Kidney (tissue), 14 donors: Measurements from ENCODE around the gene GNAT1. TPM values are rescaled to one million over a fixed set of nuclear protein-coding genes. Genes with fewer than 3 reads are reported as not detected.

Source experiments
- DNase-seq, 5 donors: peaks; one replicate each; pipeline ENCODE4 v3.0.0-alpha.2; 2013 to 2020
- FAIRE-seq: peaks from 2 replicates; lab custom pipeline; 2012; peaks lifted over from hg19 to GRCh38; lab: Jason Lieb, UNC
- H3K27ac ChIP-seq, 2 donors: one replicate each; pipeline ENCODE4 v1.7.0; 2013; ENCODE audit warnings: low read depth in 2 of 2, low read length in 2 of 2, inconsistent platforms in 1 of 2
- H3K27me3 ChIP-seq: one replicate; pipeline ENCODE4 v1.7.1; 2013; ENCODE audit warnings: low read length, inconsistent platforms; ENCODE audit not compliant: control insufficient read depth, insufficient read depth
- H3K36me3 ChIP-seq, 3 donors: one replicate each; pipeline versions ENCODE4 v1.7.0 to v1.7.1; 2013; ENCODE audit warnings: low read length in 3 of 3, control low read depth in 1 of 3, inconsistent platforms in 1 of 3; ENCODE audit not compliant: insufficient read depth in 3 of 3, control insufficient read depth in 2 of 3
- H3K4me1 ChIP-seq, 3 donors: one replicate each; pipeline versions ENCODE4 v1.7.0 to v1.7.1; 2013; ENCODE audit warnings: low read length in 3 of 3, inconsistent platforms in 1 of 3, low read depth in 1 of 3; ENCODE audit not compliant: control insufficient read depth in 2 of 3, insufficient read depth in 2 of 3
- H3K4me3 ChIP-seq, 3 donors: one replicate each; pipeline versions ENCODE4 v1.7.0 to v1.8.1; 2013; ENCODE audit warnings: low read length in 3 of 3, control low read depth in 1 of 3, inconsistent platforms in 1 of 3
- H3K9ac ChIP-seq, 3 donors: one replicate each; pipeline versions ENCODE4 v1.7.0 to v1.7.1; 2013; ENCODE audit warnings: low read length in 3 of 3, control low read depth in 1 of 3, inconsistent platforms in 1 of 3
- H3K9me3 ChIP-seq, 3 donors: one replicate each; pipeline versions ENCODE4 v1.7.0 to v1.7.1; 2013; ENCODE audit warnings: low read length in 3 of 3, control low read depth in 1 of 3, inconsistent platforms in 1 of 3; ENCODE audit not compliant: control insufficient read depth in 2 of 3, insufficient read depth in 1 of 3
- CTCF ChIP-seq: IDR thresholded peaks from 3 replicates; pipeline ENCODE4 v1.5.1; 2012; ENCODE audit warnings: mild to moderate bottlenecking, moderate library complexity, borderline replicate concordance; ENCODE audit not compliant: insufficient read depth; ENCODE audit errors: extremely low read depth
- intact Hi-C: fragments of 100-400 bp; cut with DNase I; formaldehyde crosslinking; loops from one replicate; pipeline ENCODE4 v1.11.1; 2022
- polyA plus RNA-seq: library from polyadenylated mRNA; stranded (reverse); fragments of 350-450 nt; fragmentation: Illumina TruSeq; extraction: RNeasy Lipid Tissue Mini Kit (QIAGEN cat#74804); gene quantifications from one replicate; pipeline ENCODE4 v1.2.3, GENCODE V29; 2014; ENCODE audit warnings: low read depth, low replicate concordance; ENCODE audit not compliant: insufficient read depth
- total RNA-seq: library from RNA; stranded (reverse); fragmentation: NEBNext Ultra II Directional; extraction: Animal tissue kit (Norgen Biotek cat#: 25700); gene quantifications from one replicate; pipeline ENCODE4 v1.2.1, GENCODE V29; 2021
- donor health status: control.
- donor health status: control.
- donor health status: control.
- donor health status: control.
- donor health status: control.
- donor health status: DM: yes; HTN: yes; CAD: no.
- donor health status: Normal renal cell carcinoma (clear cell type).

The GNAT1 gene
- total and polyA plus RNA-seq, 2 donors from 2014 or later: not detected

- Histone ChIP-seq H3K4me3 (peak within 1 kb of the TSS; percentile 29 to 59 (median 36)), H3K36me3 (no peaks in the 10 kb centered on the region), H3K9ac (no peak within 1 kb of the TSS), H3K9me3 (no peaks in the 10 kb centered on the region), H3K27ac (no peak within 1 kb of the TSS), H3K27me3 (no peaks in the 10 kb centered on the region), H3K4me1 (peaks cover 0 to 20% (median 0%) of the 10 kb centered on the region in 3 donors)
- intact Hi-C loops: no loop called here
- no peak for FAIRE-seq
- DNase-seq: peak in 4 of 5 donors; percentile 68 to 85 (median 79)
- no peak for TF ChIP-seq CTCF
These were observed 13.5 kb downstream of the GNAT1 start, which contains the start of gene SLC38A3 for GRCh38 chr3:50204804-50205412. TSS of gene SLC38A3 (plus strand) at chr3:50205271. CDS start at chr3:50214200, 8,929 bp downstream.

- TF ChIP-seq CTCF: no peak
- Histone ChIP-seq H3K4me3 (peak overlapping the region; percentile 3 to 59 (median 36)), H3K27ac (no peak overlapping the region), H3K36me3 (no peaks in the 10 kb centered on the region), H3K9ac (no peak overlapping the region), H3K9me3 (no peaks in the 10 kb centered on the region), H3K4me1 (peaks cover 0 to 20% (median 0%) of the 10 kb centered on the region in 3 donors), H3K27me3 (no peaks in the 10 kb centered on the region)
- FAIRE-seq: no peak
- peak in 2 of 5 donors; percentile 62 to 66 for DNase-seq
- intact Hi-C loops: no loop called here
These were observed 14.2 kb downstream of the GNAT1 start for GRCh38 chr3:50205413-50206276.

GRCh38 chr3:50207359-50208042 is 16.1 kb downstream of the GNAT1 start:
- no peak for DNase-seq
- intact Hi-C loops: no loop called here
- no peak for TF ChIP-seq CTCF
- no peak for FAIRE-seq
- H3K4me1 ChIP-seq: peaks cover 0 to 11% (median 0%) of the 10 kb centered on the region in 3 donors
- H3K36me3 ChIP-seq: no peaks in the 10 kb centered on the region
- H3K9me3 ChIP-seq: no peaks in the 10 kb centered on the region
- H3K27me3 ChIP-seq: no peaks in the 10 kb centered on the region
- no peak overlapping the region for H3K9ac ChIP-seq
- no peak overlapping the region for H3K4me3 ChIP-seq
- H3K27ac ChIP-seq: no peak overlapping the region
